ENCODE measurements around the gene RBPJ. TPM values are rescaled to one million over a fixed set of nuclear protein-coding genes. Genes with fewer than 3 reads are reported as not detected.

RBPJ gene
- total RNA-seq, 1 experiment from 2014 or later = 33.7 TPM

- ATAC-seq = no peak
- Histone ChIP-seq H3K36me3 (ENCODE audit: control insufficient read depth, insufficient read depth, low read length) (no peaks in the 10 kb centered on the region), H3K4me3 (ENCODE audit: low read depth in 2 of 2, low read length in 2 of 2) (no peak overlapping the region), H3K27ac (ENCODE audit: low read length) (no peak overlapping the region), H3K4me1 (ENCODE audit: control insufficient read depth, insufficient read depth, low read length) (no peaks in the 10 kb centered on the region), H3K9me3 (ENCODE audit: control insufficient read depth, insufficient read depth, low read depth, low read length) (no peaks in the 10 kb centered on the region), H3K27me3 (ENCODE audit: control insufficient read depth, insufficient read depth, low read length) (no peaks in the 10 kb centered on the region)
- intact Hi-C loops (cut with micrococcal nuclease; ENCODE audit: unreplicated experiment) (no loop called here), in situ Hi-C loops (cut with HindIII; ENCODE audit: low pct_unique_long_range_greater_than_20kb, low sequenced_read_pairs) (no loop called here)
- TF ChIP-seq REST (IDR thresholded peaks at IDR 0.05; ENCODE audit: insufficient read depth in 1 of 2, low read depth in 2 of 2, low read length in 1 of 2) (no peak), SIN3A (IDR thresholded peaks at IDR 0.05; ENCODE audit: borderline replicate concordance, insufficient read depth, low read depth, low read length) (no peak), POLR2AphosphoS5 (IDR thresholded peaks at IDR 0.05; ENCODE audit: low read depth, low read length) (no peak), TCF7L2 (IDR thresholded peaks at IDR 0.05; ENCODE audit: low read depth, low read length) (no peak)
- TF ChIP-seq, protein P1, sequence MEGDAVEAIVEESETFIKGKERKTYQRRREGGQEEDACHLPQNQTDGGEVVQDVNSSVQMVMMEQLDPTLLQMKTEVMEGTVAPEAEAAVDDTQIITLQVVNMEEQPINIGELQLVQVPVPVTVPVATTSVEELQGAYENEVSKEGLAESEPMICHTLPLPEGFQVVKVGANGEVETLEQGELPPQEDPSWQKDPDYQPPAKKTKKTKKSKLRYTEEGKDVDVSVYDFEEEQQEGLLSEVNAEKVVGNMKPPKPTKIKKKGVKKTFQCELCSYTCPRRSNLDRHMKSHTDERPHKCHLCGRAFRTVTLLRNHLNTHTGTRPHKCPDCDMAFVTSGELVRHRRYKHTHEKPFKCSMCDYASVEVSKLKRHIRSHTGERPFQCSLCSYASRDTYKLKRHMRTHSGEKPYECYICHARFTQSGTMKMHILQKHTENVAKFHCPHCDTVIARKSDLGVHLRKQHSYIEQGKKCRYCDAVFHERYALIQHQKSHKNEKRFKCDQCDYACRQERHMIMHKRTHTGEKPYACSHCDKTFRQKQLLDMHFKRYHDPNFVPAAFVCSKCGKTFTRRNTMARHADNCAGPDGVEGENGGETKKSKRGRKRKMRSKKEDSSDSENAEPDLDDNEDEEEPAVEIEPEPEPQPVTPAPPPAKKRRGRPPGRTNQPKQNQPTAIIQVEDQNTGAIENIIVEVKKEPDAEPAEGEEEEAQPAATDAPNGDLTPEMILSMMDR (IDR thresholded peaks at IDR 0.05) = no peak
- no peak for DNase-seq (ENCODE audit: low read depth, low spot score)
- ChIA-PET POLR2A (no interaction called here), CTCF (no interaction called here)
- no TSS peak for BruUV-seq (replicated peaks)
Observed at GRCh38 chr4:26360864-26361263, 40.0 kb downstream of the RBPJ start.

- ChIA-PET CTCF (no interaction called here), POLR2A (no interaction called here)
- Histone ChIP-seq H3K9me3 (ENCODE audit: control insufficient read depth, insufficient read depth, low read depth, low read length) (no peaks in the 10 kb centered on the region), H3K27ac (ENCODE audit: low read length) (no peak overlapping the region), H3K36me3 (ENCODE audit: control insufficient read depth, insufficient read depth, low read length) (no peaks in the 10 kb centered on the region), H3K27me3 (ENCODE audit: control insufficient read depth, insufficient read depth, low read length) (no peaks in the 10 kb centered on the region), H3K4me1 (ENCODE audit: control insufficient read depth, insufficient read depth, low read length) (no peaks in the 10 kb centered on the region), H3K4me3 (ENCODE audit: low read depth in 2 of 2, low read length in 2 of 2) (no peak overlapping the region)
- intact Hi-C loops (cut with micrococcal nuclease; ENCODE audit: unreplicated experiment) (no loop called here), in situ Hi-C loops (cut with HindIII; ENCODE audit: low pct_unique_long_range_greater_than_20kb, low sequenced_read_pairs) (no loop called here)
- BruUV-seq (replicated peaks) = no TSS peak
- DNase-seq (ENCODE audit: low read depth, low spot score) (no peak), ATAC-seq (no peak)
- TF ChIP-seq, protein P1 (IDR thresholded peaks at IDR 0.05) = no peak
- TF ChIP-seq REST (IDR thresholded peaks at IDR 0.05; ENCODE audit: insufficient read depth in 1 of 2, low read depth in 2 of 2, low read length in 1 of 2) (no peak), TCF7L2 (IDR thresholded peaks at IDR 0.05; ENCODE audit: low read depth, low read length) (no peak)
Observed at GRCh38 chr4:26361297-26361696, 40.5 kb downstream of the RBPJ start.

All from Panc1 (cell line).